ENCODE data around the gene TMX1.

- TF ChIP-seq POLR2AphosphoS5 (IDR thresholded peaks at IDR 0.05; ENCODE audit: borderline replicate concordance, low read depth, low read length): no peak
- no peak for TF ChIP-seq EZH2 (IDR thresholded peaks at IDR 0.05)
- TF ChIP-seq FOXP2 (optimal IDR thresholded peaks at IDR 0.05; ENCODE audit: control extremely low read depth, extremely low read length, insufficient read depth): no peak
These were observed 6.0 kb downstream of the TMX1 start for GRCh38 chr14:51246032-51246431.

All from SK-N-MC (cell line).